ENCODE data around the gene CD226.

Gene CD226

DNA sequence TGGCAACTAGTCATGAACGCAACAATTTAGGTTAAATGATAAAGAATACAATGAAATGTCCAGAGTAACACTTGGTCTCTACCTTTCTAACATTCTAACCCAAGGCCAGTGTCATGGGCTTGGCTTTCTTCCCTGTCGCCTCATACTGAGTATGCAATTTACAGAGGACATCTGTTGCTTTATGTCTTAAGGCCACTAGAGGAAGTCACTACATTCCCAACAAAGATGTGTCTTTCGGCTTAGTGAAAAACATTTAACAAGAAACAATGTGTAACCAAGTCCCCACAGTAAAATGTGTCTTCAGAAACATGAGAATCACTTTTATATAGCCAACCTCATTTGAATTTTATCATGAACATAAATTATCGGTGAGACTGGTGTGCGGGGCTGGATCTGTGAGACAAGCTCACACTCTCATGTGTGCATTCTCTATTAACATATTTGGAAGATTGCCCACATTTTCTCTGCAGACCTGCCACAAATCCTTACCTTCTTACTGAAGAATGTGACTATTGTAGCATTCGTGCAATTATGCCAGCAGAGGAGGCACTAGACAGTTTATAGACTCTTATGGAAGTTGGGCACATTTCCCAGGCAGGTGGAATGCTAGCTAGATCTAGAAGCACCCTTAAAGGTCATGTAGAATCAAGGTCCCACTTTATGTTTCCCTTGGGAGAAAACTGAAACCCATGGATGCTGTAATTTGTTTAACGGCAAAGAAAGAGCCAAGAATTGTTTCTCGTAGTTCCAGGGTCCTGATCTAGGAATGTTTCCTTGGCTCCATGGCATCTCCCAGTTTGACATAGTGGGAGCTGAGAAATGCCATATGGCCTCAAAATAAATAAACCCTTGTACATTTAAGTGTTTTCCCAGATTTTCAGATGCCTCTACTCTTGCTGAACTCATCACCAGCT, 101.8 kb downstream of the CD226 start (continued):
- no peak for TF ChIP-seq ATF2 (tag by site-specific recombination; IDR thresholded peaks at IDR 0.05; ENCODE audit: low read depth)
- peak; percentile 65; the same call in 1 of the 2 replicates for TF ChIP-seq ZXDB (tag by site-specific recombination; IDR thresholded peaks at IDR 0.05)
- no peak for TF ChIP-seq ZNF596 (tag by site-specific recombination; IDR thresholded peaks at IDR 0.05)
- TF ChIP-seq BCL11B (tag by site-specific recombination; IDR thresholded peaks at IDR 0.05; ENCODE audit: low read depth): peak; percentile 83; the same call in 1 of the 2 replicates
- peak; percentile 41; the same call in 1 of the 2 replicates for TF ChIP-seq ZNF501 (tag by site-specific recombination; IDR thresholded peaks at IDR 0.05)
- TF ChIP-seq ZNF560 (tag by site-specific recombination; IDR thresholded peaks at IDR 0.05; ENCODE audit: borderline replicate concordance): no peak
- TF ChIP-seq ZNF23 (tag by site-specific recombination; IDR thresholded peaks at IDR 0.05; ENCODE audit: borderline replicate concordance): no peak
- no peak for TF ChIP-seq MYNN (tag by site-specific recombination; IDR thresholded peaks at IDR 0.05; ENCODE audit: borderline replicate concordance)
- no peak for TF ChIP-seq ZNF600 (tag by site-specific recombination; IDR thresholded peaks at IDR 0.05)
- TF ChIP-seq, protein P1, sequence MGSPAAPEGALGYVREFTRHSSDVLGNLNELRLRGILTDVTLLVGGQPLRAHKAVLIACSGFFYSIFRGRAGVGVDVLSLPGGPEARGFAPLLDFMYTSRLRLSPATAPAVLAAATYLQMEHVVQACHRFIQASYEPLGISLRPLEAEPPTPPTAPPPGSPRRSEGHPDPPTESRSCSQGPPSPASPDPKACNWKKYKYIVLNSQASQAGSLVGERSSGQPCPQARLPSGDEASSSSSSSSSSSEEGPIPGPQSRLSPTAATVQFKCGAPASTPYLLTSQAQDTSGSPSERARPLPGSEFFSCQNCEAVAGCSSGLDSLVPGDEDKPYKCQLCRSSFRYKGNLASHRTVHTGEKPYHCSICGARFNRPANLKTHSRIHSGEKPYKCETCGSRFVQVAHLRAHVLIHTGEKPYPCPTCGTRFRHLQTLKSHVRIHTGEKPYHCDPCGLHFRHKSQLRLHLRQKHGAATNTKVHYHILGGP (tag by site-specific recombination; IDR thresholded peaks at IDR 0.05): no peak
- TF ChIP-seq ZNF112 (tag by site-specific recombination; IDR thresholded peaks at IDR 0.05): no peak
- no peak for TF ChIP-seq YY1 (tag by site-specific recombination; IDR thresholded peaks at IDR 0.05)
- no peak for TF ChIP-seq ZNF169 (tag by site-specific recombination; IDR thresholded peaks at IDR 0.05)
- TF ChIP-seq ZFP41 (tag by site-specific recombination; IDR thresholded peaks at IDR 0.05; ENCODE audit: borderline replicate concordance): no peak
- no peak for TF ChIP-seq ZNF473 (tag by site-specific recombination; IDR thresholded peaks at IDR 0.05)
- TF ChIP-seq ZNF843 (tag by site-specific recombination; IDR thresholded peaks at IDR 0.05): peak; percentile 79
- TF ChIP-seq, protein P2, sequence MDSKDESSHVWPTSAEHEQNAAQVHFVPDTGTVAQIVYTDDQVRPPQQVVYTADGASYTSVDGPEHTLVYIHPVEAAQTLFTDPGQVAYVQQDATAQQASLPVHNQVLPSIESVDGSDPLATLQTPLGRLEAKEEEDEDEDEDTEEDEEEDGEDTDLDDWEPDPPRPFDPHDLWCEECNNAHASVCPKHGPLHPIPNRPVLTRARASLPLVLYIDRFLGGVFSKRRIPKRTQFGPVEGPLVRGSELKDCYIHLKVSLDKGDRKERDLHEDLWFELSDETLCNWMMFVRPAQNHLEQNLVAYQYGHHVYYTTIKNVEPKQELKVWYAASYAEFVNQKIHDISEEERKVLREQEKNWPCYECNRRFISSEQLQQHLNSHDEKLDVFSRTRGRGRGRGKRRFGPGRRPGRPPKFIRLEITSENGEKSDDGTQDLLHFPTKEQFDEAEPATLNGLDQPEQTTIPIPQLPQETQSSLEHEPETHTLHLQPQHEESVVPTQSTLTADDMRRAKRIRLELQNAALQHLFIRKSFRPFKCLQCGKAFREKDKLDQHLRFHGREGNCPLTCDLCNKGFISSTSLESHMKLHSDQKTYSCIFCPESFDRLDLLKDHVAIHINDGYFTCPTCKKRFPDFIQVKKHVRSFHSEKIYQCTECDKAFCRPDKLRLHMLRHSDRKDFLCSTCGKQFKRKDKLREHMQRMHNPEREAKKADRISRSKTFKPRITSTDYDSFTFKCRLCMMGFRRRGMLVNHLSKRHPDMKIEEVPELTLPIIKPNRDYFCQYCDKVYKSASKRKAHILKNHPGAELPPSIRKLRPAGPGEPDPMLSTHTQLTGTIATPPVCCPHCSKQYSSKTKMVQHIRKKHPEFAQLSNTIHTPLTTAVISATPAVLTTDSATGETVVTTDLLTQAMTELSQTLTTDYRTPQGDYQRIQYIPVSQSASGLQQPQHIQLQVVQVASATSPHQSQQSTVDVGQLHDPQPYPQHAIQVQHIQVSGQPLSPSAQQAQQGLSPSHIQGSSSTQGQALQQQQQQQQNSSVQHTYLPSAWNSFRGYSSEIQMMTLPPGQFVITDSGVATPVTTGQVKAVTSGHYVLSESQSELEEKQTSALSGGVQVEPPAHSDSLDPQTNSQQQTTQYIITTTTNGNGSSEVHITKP (tag by site-specific recombination; IDR thresholded peaks at IDR 0.05): peak; percentile 52; the same call in 1 of the 2 replicates
- no peak for TF ChIP-seq ZNF530 (tag by site-specific recombination; IDR thresholded peaks at IDR 0.05; ENCODE audit: low read depth)
- TF ChIP-seq ZNF423 (tag by site-specific recombination; IDR thresholded peaks at IDR 0.05): no peak
- TF ChIP-seq KLF9 (tag by site-specific recombination; IDR thresholded peaks at IDR 0.05; ENCODE audit: low read depth): no peak
- peak; percentile 31; the same call in 1 of the 2 replicates for TF ChIP-seq KLF8 (tag by site-specific recombination; IDR thresholded peaks at IDR 0.05)
- peak; percentile 61; the same call in 1 of the 2 replicates for TF ChIP-seq SP7 (tag by site-specific recombination; IDR thresholded peaks at IDR 0.05)
- no peak for TF ChIP-seq ZNF26 (tag by site-specific recombination; IDR thresholded peaks at IDR 0.05)
- TF ChIP-seq PRDM6 (tag by site-specific recombination; IDR thresholded peaks at IDR 0.05): 0 out of 2 replicates have a peak, but pooled peaks have one; percentile 16
- TF ChIP-seq ZSCAN18 (tag by site-specific recombination; IDR thresholded peaks at IDR 0.05): no peak
- TF ChIP-seq ZNF221 (tag by site-specific recombination; IDR thresholded peaks at IDR 0.05; ENCODE audit: borderline replicate concordance): no peak
- no peak for TF ChIP-seq ZNF16 (tag by site-specific recombination; IDR thresholded peaks at IDR 0.05; ENCODE audit: low read depth)
- 0 out of 2 replicates have a peak, but pooled peaks have one; percentile 24 for TF ChIP-seq WT1 (tag by site-specific recombination; IDR thresholded peaks at IDR 0.05)

All from HEK293 (cell line).